ENCODE results near the gene AIG1. TPM values are rescaled to one million over a fixed set of nuclear protein-coding genes. Genes with fewer than 3 reads are reported as not detected.

The AIG1 gene
- total RNA-seq, 2 experiments from 2014 or later = 15.7 to 16.1 TPM

DNA sequence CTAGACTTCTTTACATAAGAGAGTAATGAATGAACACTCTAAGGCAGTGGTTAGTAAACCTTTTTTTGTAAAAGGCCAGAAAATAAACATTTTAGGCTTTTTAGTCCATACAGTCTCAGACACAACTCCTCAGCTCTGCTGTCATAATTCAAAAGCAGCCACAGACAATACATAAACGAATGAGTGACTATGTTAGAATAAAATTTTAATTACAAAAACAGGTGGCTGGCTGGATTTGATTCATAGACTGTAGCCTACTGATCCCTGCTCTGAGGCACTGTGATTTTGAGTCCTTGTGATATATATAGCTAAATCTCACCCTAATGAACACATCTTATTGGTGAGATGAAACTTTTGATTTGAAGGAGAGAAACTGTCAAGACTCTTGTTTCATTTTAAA, 155.1 kb downstream of the AIG1 start:
- no peaks in the 10 kb centered on the region for H3K27me3 Mint-ChIP-seq
- POLR2A ChIA-PET = no interaction called here
- H3K36me3 Mint-ChIP-seq = no peaks in the 10 kb centered on the region
- no peak for DNase-seq
- H3K4me1 Mint-ChIP-seq (ENCODE audit: low read depth) = no peaks in the 10 kb centered on the region
- intact Hi-C loops (cut with micrococcal nuclease) = no loop called here
- no peaks in the 10 kb centered on the region for H3K9me3 Mint-ChIP-seq
- no peak overlapping the region for H3K27ac Mint-ChIP-seq
- no peak overlapping the region for H3K4me3 Mint-ChIP-seq
- CTCF ChIA-PET = no interaction called here

DNA sequence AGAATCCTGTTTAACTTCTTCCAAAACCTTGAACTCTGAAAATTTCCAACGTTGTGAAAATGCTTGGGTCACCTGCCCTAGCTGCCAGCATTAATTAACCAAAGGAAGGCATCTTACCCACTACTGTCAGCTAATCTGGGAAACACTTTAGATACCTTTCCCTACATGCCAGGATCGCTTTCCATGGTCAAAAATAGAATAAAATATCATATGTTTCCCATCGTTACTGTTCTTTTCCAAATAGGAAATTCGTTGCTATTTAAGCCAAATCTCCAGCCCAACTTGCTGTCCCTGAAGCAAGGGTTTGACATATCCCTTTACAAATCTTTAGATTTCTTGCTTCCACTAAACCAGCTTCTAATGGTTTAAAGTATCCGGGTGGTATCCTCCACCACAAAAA, 157.5 kb downstream of the AIG1 start:
- no peak for DNase-seq
- Mint-ChIP-seq H3K27me3 (no peaks in the 10 kb centered on the region), H3K36me3 (no peaks in the 10 kb centered on the region), H3K4me1 (ENCODE audit: low read depth) (no peaks in the 10 kb centered on the region), H3K9me3 (no peaks in the 10 kb centered on the region), H3K4me3 (no peak overlapping the region), H3K27ac (no peak overlapping the region)
- intact Hi-C loops (cut with micrococcal nuclease) = no loop called here
- ChIA-PET CTCF (interaction anchor here (1.0 to 1.1 kb wide), 2 partner anchors 49 to 208 kb away, joined by 3 read pairs; no protein-coding TSS in a partner anchor), POLR2A (no interaction called here)

DNA sequence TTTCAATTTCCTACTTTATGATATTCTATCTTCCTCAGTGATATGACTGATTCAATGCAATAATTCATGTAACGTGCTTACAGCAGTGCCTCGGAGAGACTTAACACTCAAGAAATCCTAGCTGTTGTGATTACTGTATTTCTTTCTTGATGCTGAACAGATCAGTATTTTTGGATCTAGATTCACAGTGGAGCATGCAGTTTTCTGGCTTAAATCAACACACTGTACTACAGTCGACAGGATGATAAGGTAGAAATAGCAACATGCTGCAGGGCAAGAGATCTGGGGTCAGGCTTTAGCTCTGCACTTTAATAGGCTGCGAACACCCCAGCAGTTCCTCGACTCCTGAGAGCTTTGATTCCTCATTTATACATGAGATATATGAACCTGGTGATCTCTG, 161.0 kb downstream of the AIG1 start:
- POLR2A ChIA-PET = no interaction called here
- Mint-ChIP-seq H3K27ac (no peak overlapping the region), H3K9me3 (no peaks in the 10 kb centered on the region), H3K27me3 (no peaks in the 10 kb centered on the region), H3K4me1 (ENCODE audit: low read depth) (no peaks in the 10 kb centered on the region), H3K36me3 (no peaks in the 10 kb centered on the region), H3K4me3 (no peak overlapping the region)
- no peak for DNase-seq
- intact Hi-C loops (cut with micrococcal nuclease) = no loop called here
- CTCF ChIA-PET = no interaction called here

DNA sequence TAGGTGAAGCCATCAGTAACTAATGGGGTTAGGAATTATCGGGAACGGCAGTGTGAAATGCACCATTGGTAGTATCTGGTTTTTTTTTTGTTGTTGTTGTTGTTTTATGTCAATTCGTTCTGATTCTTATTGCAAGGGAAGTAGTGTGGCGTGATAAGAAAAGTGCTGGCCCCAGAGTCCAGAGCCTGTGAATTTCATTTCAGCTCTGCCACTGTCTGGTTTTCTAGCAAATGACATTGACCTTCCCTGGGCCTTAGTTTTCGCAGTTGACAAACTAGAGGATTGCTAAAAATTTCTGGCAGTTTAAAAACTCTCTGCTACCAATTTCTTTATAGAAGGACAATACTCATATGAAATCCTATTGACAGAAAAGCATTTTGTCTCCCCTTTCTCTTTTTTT, 161.6 kb downstream of the AIG1 start:
- intact Hi-C loops (cut with micrococcal nuclease) = no loop called here
- no peaks in the 10 kb centered on the region for H3K36me3 Mint-ChIP-seq
- H3K27ac Mint-ChIP-seq = no peak overlapping the region
- CTCF ChIA-PET = no interaction called here
- POLR2A ChIA-PET = no interaction called here
- H3K4me1 Mint-ChIP-seq (ENCODE audit: low read depth) = no peaks in the 10 kb centered on the region
- H3K9me3 Mint-ChIP-seq = no peaks in the 10 kb centered on the region
- no peak for DNase-seq
- H3K4me3 Mint-ChIP-seq = no peak overlapping the region
- H3K27me3 Mint-ChIP-seq = no peaks in the 10 kb centered on the region

DNA sequence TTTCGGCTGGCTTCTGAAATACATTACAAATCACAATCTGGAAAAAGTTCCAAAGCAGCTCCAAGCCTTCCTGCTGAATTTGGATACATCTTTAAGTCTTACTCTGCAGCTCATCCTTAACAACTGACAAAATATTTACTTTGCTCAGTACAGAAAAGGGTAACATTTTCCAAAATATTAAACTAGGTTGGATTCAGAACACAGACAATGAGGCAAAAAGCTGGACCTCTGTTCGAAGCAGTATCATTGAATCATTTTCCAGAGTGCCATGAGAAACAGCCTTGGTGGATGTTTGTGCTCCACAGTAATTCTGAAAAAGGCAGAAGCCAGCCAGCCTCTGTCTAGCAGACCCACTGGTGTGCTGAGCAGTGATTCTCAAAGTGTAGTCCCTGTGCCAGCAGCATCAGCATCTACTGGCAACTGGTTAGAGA, 162.1 kb downstream of the AIG1 start:
- no peak for DNase-seq
- no peaks in the 10 kb centered on the region for H3K36me3 Mint-ChIP-seq
- no peaks in the 10 kb centered on the region for H3K9me3 Mint-ChIP-seq
- intact Hi-C loops (cut with micrococcal nuclease) = no loop called here
- H3K4me1 Mint-ChIP-seq (ENCODE audit: low read depth) = no peaks in the 10 kb centered on the region
- H3K27me3 Mint-ChIP-seq = no peaks in the 10 kb centered on the region
- ChIA-PET POLR2A (no interaction called here), CTCF (interaction anchor here (0.7 kb wide), 1 partner anchor 10 kb away, joined by 3 read pairs; no protein-coding TSS in a partner anchor)
- no peak overlapping the region for H3K27ac Mint-ChIP-seq
- H3K4me3 Mint-ChIP-seq = no peak overlapping the region

DNA sequence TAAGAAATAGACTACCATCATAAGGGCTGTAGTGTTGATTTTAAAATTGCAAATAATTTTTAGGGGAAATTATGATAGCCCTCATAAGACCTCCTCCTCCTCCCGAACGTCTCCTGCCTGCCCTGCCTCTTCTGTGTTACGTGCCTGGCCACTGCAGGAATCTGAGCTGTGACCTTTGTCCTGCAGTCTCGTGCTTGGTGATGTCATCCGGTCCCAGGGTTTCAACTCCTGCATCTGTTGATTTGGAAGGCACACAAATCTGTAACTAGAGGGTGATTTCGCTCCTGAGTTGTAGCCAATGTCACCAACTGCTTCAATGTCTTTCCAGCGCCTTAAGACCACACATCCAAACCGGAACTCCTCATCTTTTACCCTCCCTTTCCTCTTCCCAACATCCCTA, 163.2 kb downstream of the AIG1 start:
- ChIA-PET CTCF (interaction anchor here (0.7 to 1.1 kb wide), 2 partner anchors 9 to 749 kb away, joined by 3 read pairs; no protein-coding TSS in a partner anchor), POLR2A (interaction anchor here (0.5 kb wide), 1 partner anchor 112 kb away, joined by 3 read pairs; no protein-coding TSS in a partner anchor)
- Mint-ChIP-seq H3K27me3 (no peaks in the 10 kb centered on the region), H3K4me1 (ENCODE audit: low read depth) (no peaks in the 10 kb centered on the region), H3K4me3 (no peak overlapping the region), H3K9me3 (no peaks in the 10 kb centered on the region), H3K36me3 (no peaks in the 10 kb centered on the region), H3K27ac (no peak overlapping the region)
- intact Hi-C loops (cut with micrococcal nuclease) = no loop called here
- no peak for DNase-seq

DNA sequence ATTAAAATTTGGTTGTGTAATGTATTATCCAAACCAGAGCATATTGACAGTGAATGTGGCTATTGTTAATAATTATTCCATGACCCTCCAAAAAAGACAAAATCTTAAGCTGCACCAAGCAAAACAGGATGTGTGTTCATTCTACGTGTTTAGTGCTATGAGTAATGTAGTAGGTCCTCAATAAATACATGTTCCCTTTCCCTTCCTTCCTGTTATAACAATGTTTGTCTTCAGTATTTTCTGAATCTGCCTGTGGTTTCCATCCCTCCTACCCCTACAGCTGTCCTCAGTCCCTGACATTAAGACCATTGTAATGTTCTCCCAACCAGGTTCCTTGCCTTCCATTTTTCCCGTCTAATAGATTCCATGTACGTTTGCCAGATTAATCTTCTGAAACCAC, 163.8 kb downstream of the AIG1 start:
- Mint-ChIP-seq H3K27me3 (no peaks in the 10 kb centered on the region), H3K4me1 (ENCODE audit: low read depth) (no peaks in the 10 kb centered on the region), H3K36me3 (no peaks in the 10 kb centered on the region), H3K4me3 (no peak overlapping the region), H3K27ac (no peak overlapping the region), H3K9me3 (no peaks in the 10 kb centered on the region)
- no peak for DNase-seq
- POLR2A ChIA-PET = no interaction called here
- intact Hi-C loops (cut with micrococcal nuclease) = no loop called here
- CTCF ChIA-PET = interaction anchor here (1.1 kb wide), 1 partner anchor 749 kb away, joined by 3 read pairs; no protein-coding TSS in a partner anchor

DNA sequence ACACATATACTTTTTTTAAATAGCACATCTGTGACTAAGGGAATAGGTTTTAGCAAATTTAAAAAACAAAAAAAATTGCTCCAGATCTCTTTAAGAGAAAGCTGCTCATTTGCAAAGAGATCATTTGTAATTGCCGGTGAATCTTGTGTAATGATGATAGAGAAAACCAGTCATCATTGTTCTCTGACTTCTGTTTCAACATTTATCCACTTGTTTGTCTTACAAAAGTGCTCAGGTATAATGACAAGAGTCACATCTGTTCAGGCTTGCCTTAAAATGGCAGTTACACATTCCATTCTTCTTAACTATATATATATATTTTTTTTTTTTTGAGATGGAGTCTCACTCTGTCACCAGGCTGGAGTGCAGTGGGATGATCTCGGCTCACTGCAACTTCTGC, 165.2 kb downstream of the AIG1 start:
- Mint-ChIP-seq H3K9me3 (no peaks in the 10 kb centered on the region), H3K4me3 (no peak overlapping the region), H3K27ac (no peak overlapping the region), H3K36me3 (no peaks in the 10 kb centered on the region), H3K4me1 (ENCODE audit: low read depth) (no peaks in the 10 kb centered on the region), H3K27me3 (no peaks in the 10 kb centered on the region)
- CTCF ChIA-PET = no interaction called here
- no peak for DNase-seq
- POLR2A ChIA-PET = no interaction called here
- intact Hi-C loops (cut with micrococcal nuclease) = no loop called here

DNA sequence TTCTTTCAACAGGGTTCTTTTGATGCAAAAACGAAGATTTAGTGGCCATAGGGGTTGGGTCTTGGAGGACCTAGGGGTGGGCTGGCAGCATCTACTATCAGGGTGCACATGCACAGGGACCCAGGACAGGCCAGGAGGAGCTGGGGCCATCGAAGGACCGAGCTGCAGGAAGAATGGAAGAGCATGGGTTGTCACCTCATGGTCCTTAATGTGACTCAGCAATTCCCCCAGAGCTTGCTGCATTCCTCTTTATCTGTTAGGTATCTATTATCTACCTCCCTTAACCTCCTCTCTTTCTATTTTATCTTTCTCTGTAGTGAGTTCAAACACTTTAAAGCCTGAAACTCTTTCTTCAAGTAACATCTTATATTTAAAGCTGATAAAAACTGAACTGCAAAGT, 167.0 kb downstream of the AIG1 start:
- CTCF ChIA-PET = no interaction called here
- POLR2A ChIA-PET = no interaction called here

DNA sequence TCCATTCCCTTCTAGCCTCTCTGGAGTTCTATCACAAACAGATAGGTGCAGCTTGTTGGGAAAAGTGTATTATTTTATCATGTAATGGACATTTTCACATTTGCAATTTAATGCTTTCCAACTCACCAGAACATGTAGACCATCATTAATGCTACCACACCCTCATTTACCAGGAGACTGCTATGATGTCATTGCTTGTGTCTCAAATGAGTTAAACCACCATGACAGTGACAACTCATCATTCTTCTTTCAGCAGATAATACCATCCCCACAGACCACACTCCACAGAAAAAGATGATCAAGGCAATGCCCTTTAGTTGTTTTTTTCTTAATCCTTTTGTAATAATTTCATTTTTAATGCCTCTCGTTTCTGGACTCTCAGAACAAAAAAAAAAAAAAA, 168.7 kb downstream of the AIG1 start:
- Mint-ChIP-seq H3K9me3 (no peaks in the 10 kb centered on the region), H3K4me1 (ENCODE audit: low read depth) (no peaks in the 10 kb centered on the region), H3K36me3 (no peaks in the 10 kb centered on the region), H3K4me3 (no peak overlapping the region), H3K27ac (no peak overlapping the region), H3K27me3 (no peaks in the 10 kb centered on the region)
- ChIA-PET CTCF (no interaction called here), POLR2A (no interaction called here)
- intact Hi-C loops (cut with micrococcal nuclease) = no loop called here
- no peak for DNase-seq

More for the DNA sequence above, 167.0 kb downstream of the AIG1 start:
- Mint-ChIP-seq H3K4me3 (no peak overlapping the region), H3K27me3 (no peaks in the 10 kb centered on the region), H3K4me1 (ENCODE audit: low read depth) (no peaks in the 10 kb centered on the region), H3K36me3 (no peaks in the 10 kb centered on the region), H3K27ac (no peak overlapping the region), H3K9me3 (no peaks in the 10 kb centered on the region)
- intact Hi-C loops (cut with micrococcal nuclease) = no loop called here
- no peak for DNase-seq

DNA sequence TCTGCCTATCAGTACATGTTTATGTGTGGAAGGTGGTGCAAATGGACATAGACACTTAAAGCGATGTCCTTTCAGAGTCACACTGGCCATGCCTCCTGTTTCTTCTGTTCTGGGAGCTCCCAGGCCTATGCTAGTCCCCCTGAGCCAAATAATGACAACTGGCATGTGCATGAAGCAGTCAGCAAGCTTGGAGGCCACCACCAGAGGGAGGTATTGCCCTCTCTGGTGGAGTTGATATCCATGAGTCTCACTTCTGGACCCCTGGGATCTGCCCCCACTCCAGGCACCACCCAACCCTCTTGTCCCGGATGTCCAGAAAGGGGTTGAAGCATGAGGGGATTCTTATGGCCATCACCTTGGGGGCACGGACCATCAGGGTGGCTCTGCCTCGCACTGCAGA, 172.2 kb downstream of the AIG1 start:
- no peak overlapping the region for H3K27ac Mint-ChIP-seq
- no peaks in the 10 kb centered on the region for H3K36me3 Mint-ChIP-seq
- ChIA-PET CTCF (interaction anchor here (0.6 to 1.2 kb wide), 4 partner anchors 10 to 540 kb away, joined by 3 to 9 read pairs (median 3); no protein-coding TSS in a partner anchor), POLR2A (no interaction called here)
- H3K4me1 Mint-ChIP-seq (ENCODE audit: low read depth) = no peaks in the 10 kb centered on the region
- intact Hi-C loops (cut with micrococcal nuclease) = loop anchor here (1.0 kb wide), 1 partner anchor 194 kb away; no protein-coding TSS in a partner anchor
- H3K4me3 Mint-ChIP-seq = no peak overlapping the region
- no peaks in the 10 kb centered on the region for H3K9me3 Mint-ChIP-seq
- DNase-seq = peak; percentile 46
- H3K27me3 Mint-ChIP-seq = no peaks in the 10 kb centered on the region

DNA sequence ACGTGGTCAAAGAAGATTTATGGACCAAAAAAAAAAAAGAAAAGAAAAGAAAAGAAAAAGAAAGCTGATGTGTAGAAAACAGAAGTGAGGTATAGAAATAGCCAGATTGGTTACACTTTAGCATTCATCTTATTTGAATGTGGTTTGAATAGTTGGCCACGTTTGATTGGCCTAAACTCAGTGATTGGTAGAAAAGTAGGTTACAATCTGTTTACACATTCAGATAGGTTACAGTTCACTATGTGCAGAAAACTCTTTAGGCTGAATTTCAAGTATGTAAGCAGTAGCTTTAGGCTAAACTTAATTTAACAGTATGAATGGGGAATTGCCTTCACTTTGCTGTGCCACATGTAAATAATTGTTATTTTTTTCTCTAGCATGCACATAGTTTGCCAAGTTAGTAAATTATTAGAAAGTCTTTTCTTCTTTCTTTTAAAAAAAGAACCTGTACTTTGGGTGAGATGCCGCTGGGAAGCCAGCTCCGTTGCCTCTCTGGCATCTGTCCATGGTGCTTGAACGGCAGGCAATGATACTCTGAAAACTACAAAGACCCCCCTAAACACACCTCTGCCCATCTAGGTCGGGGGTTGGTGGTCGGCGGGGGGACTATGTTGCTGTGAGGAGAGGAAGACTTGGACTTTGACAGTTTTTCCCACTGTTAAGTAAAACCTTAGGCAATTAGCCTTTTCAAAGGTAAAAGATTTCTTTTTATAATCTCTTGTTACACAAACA, 173.0 kb downstream of the AIG1 start:
- no peak overlapping the region for H3K4me3 Mint-ChIP-seq
- no peak overlapping the region for H3K27ac Mint-ChIP-seq
- H3K4me1 Mint-ChIP-seq (ENCODE audit: low read depth) = no peaks in the 10 kb centered on the region
- no peaks in the 10 kb centered on the region for H3K27me3 Mint-ChIP-seq
- no peaks in the 10 kb centered on the region for H3K36me3 Mint-ChIP-seq
- intact Hi-C loops (cut with micrococcal nuclease) = loop anchor here (1.0 kb wide), 1 partner anchor 194 kb away; no protein-coding TSS in a partner anchor
- no peaks in the 10 kb centered on the region for H3K9me3 Mint-ChIP-seq
- ChIA-PET CTCF (no interaction called here), POLR2A (no interaction called here)
- no peak for DNase-seq

DNA sequence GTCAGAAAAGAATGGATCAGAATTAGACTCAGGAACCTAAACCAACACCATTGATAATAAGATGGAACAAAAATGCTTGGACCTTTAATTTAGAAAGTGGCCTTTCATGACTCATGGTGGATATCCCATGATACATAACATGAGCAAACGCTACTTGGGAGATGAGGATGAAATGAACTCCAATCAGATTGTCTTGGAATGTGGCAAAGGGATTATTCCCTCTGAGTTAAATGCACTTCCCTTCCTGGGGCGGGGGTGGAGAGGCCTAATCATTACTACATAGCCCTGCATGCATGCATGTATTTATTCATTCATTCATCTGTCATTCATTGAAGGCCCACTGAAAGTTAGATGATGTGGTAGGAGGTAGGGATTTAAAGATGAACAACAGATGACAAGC, 174.0 kb downstream of the AIG1 start:
- POLR2A ChIA-PET = no interaction called here
- CTCF ChIA-PET = no interaction called here
- Mint-ChIP-seq H3K4me1 (ENCODE audit: low read depth) (no peaks in the 10 kb centered on the region), H3K27me3 (no peaks in the 10 kb centered on the region), H3K9me3 (no peaks in the 10 kb centered on the region), H3K4me3 (no peak overlapping the region), H3K36me3 (no peaks in the 10 kb centered on the region), H3K27ac (no peak overlapping the region)
- intact Hi-C loops (cut with micrococcal nuclease) = no loop called here
- no peak for DNase-seq

Data from activated CD4-positive, alpha-beta memory T cell treated with anti-CD3 and anti-CD28 coated beads for 36 hours (primary cell).